PC-9 (cell line): ENCODE results near the gene MAFF. TPM values are rescaled to one million over a fixed set of nuclear protein-coding genes. Genes with fewer than 3 reads are reported as not detected.

Source experiments
- BruUV-seq: library from RNA; stranded (reverse); fragments of 400-500 nt; replicated peaks from 2 replicates; lab custom pipeline; 2021; lab: Mats Ljungman, UMichigan
- CTCF ChIA-PET: fragments of 300-600 bp; sonication (Branson Sonifier 250); formaldehyde crosslinking; loops from one replicate; lab custom pipeline; 2022; ENCODE audit warnings: antibody characterized with exemption; lab: Charles Lee
- POLR2A ChIA-PET: fragments of 300-600 bp; sonication (Branson Sonifier 250); formaldehyde crosslinking; loops from one replicate; lab custom pipeline; 2022; ENCODE audit warnings: antibody characterized with exemption; ENCODE audit not compliant: unreplicated experiment; lab: Charles Lee
- DNase-seq, 2 experiments: peaks; one replicate each; pipeline versions ENCODE4 v3.0.0 to v3.0.0-alpha.2; 2015 to 2022; ENCODE audit warnings: mixed read lengths in 1 of 2
- H2AFZ ChIP-seq: fragments of 200-600 bp; sonication (generic); 2 replicates; pipeline ENCODE4 v1.8.1; 2017; ENCODE audit warnings: antibody characterized with exemption
- H3F3A ChIP-seq: fragments of 200-600 bp; sonication (generic); 2 replicates; pipeline ENCODE4 v1.8.1; 2017; ENCODE audit warnings: antibody characterized with exemption, mild to moderate bottlenecking, low read depth; ENCODE audit not compliant: insufficient read depth
- H3K27ac ChIP-seq: fragments of 200-600 bp; sonication (generic); 2 replicates; pipeline ENCODE4 v1.6.1; 2016; ENCODE audit warnings: mixed run types
- H3K27me3 ChIP-seq: fragments of 200-600 bp; sonication (generic); 2 replicates; pipeline ENCODE4 v1.6.1; 2016; ENCODE audit warnings: low read depth, mixed run types; ENCODE audit not compliant: insufficient read depth
- H3K36me3 ChIP-seq: fragments of 200-600 bp; sonication (generic); 2 replicates; pipeline ENCODE4 v1.6.1; 2016; ENCODE audit warnings: low read depth, mixed run types
- H3K4me1 ChIP-seq: fragments of 200-600 bp; sonication (generic); replicated peaks from 2 replicates; pipeline ENCODE4 v1.6.1; 2016; ENCODE audit warnings: mixed run types; ENCODE audit not compliant: insufficient read depth
- H3K4me2 ChIP-seq: fragments of 200-600 bp; sonication (generic); 2 replicates; pipeline ENCODE4 v1.6.1; 2017; ENCODE audit warnings: mixed run types
- H3K4me3 ChIP-seq: fragments of 200-600 bp; sonication (generic); 2 replicates; pipeline ENCODE4 v1.6.1; 2016; ENCODE audit warnings: mixed run types
- H3K79me2 ChIP-seq: fragments of 200-600 bp; sonication (generic); 2 replicates; pipeline ENCODE4 v1.6.1; 2017; ENCODE audit warnings: low read depth, mixed run types
- H3K9me2 ChIP-seq: fragments of 200-600 bp; sonication (generic); 2 replicates; pipeline ENCODE4 v1.8.1; 2017; ENCODE audit warnings: mild to moderate bottlenecking; ENCODE audit not compliant: insufficient read depth
- H3K9me3 ChIP-seq: fragments of 200-600 bp; sonication (generic); 2 replicates; pipeline ENCODE4 v1.8.1; 2016; ENCODE audit warnings: low read depth; ENCODE audit not compliant: insufficient read depth
- H4K20me1 ChIP-seq: fragments of 200-600 bp; sonication (generic); 2 replicates; pipeline ENCODE4 v1.8.1; 2017; ENCODE audit not compliant: insufficient read depth
- EZH2 ChIP-seq: fragments of 200-600 bp; sonication (generic); IDR thresholded peaks from 2 replicates; pipeline ENCODE4 v1.8.0; 2017; ENCODE audit warnings: antibody characterized with exemption, low read depth
- intact Hi-C: fragments of 100-400 bp; cut with micrococcal nuclease; formaldehyde crosslinking; loops from one replicate; pipeline ENCODE4 v1.10.0; 2022; ENCODE audit not compliant: unreplicated experiment
- total RNA-seq: library from RNA; stranded (reverse); gene quantifications from 2 replicates; pipeline ENCODE4 v1.2.3, GENCODE V29; 2021
- TF ChIP-seq, protein P1 (sequence below): fragments of 200-600 bp; sonication (generic); conservative IDR thresholded peaks from 2 replicates; pipeline ENCODE4 v1.6.1; 2017; ENCODE audit warnings: mixed run types, antibody characterized with exemption, mild to moderate bottlenecking, moderate library complexity

The MAFF gene
- total RNA-seq, 1 experiment from 2014 or later = 27.9 TPM

DNA sequence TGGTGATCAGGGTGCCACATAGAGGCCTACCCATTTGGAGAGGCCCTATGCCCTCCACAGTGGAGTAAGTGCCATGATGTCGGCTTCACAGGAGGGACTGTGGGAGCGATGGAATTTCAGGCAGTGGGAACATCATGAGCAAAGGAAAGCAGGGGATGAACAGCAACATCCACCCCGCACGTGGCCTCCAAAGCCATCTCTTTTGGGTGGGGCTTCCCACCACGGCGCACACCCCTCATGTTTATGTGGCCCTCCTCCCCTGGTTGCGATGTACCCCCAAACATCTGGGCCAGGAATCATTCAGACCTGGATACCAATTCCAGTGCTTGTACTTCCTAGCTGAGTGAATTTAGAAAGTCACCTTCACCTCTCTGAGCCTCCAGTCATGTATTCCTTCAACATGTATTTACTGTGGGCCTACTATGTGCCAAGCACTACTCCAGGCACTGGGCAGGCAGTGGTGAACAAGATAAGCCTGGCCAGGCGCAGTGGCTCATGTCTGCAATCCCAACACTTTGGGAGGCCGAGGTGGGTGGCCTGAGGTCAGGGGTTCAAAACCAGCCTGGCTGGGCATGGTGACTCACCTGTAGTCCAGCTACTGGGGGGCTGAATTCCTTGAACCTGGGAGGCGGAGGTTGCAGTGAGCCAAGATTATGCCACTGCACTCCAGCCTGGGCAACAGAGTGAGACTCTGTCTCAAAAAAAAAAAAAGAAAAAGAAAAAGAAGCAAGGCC, 1.8 kb upstream of the MAFF start:
- Histone ChIP-seq H3F3A (peaks cover 10% of the 10 kb centered on the region), H3K9me3 (no peaks in the 10 kb centered on the region), H3K36me3 (0 out of 2 replicates have a peak, but pooled peaks cover 5% of the 10 kb centered on the region), H3K9me2 (no peaks in the 10 kb centered on the region), H3K4me1 (peaks cover 18% of the 10 kb centered on the region), H3K27me3 (no peaks in the 10 kb centered on the region), H3K79me2 (peaks cover 26% of the 10 kb centered on the region), H4K20me1 (peaks cover 22% of the 10 kb centered on the region), H3K4me2 (no peak overlapping the region), H3K4me3 (no peak overlapping the region), H3K27ac (no peak overlapping the region), H2AFZ (no peak overlapping the region)
- no peak for DNase-seq
- CTCF ChIA-PET = no interaction called here
- intact Hi-C loops = loop anchor here (10.0 kb wide), 1 partner anchor 145 kb away; the partner anchor contains the start of gene PICK1
- no peak for TF ChIP-seq EZH2
- TF ChIP-seq, protein P1, sequence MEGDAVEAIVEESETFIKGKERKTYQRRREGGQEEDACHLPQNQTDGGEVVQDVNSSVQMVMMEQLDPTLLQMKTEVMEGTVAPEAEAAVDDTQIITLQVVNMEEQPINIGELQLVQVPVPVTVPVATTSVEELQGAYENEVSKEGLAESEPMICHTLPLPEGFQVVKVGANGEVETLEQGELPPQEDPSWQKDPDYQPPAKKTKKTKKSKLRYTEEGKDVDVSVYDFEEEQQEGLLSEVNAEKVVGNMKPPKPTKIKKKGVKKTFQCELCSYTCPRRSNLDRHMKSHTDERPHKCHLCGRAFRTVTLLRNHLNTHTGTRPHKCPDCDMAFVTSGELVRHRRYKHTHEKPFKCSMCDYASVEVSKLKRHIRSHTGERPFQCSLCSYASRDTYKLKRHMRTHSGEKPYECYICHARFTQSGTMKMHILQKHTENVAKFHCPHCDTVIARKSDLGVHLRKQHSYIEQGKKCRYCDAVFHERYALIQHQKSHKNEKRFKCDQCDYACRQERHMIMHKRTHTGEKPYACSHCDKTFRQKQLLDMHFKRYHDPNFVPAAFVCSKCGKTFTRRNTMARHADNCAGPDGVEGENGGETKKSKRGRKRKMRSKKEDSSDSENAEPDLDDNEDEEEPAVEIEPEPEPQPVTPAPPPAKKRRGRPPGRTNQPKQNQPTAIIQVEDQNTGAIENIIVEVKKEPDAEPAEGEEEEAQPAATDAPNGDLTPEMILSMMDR = no peak
- no TSS peak for BruUV-seq
- POLR2A ChIA-PET = interaction anchor here (0.7 kb wide), 1 partner anchor 84 kb away, joined by 12 read pairs; no protein-coding TSS in a partner anchor

DNA sequence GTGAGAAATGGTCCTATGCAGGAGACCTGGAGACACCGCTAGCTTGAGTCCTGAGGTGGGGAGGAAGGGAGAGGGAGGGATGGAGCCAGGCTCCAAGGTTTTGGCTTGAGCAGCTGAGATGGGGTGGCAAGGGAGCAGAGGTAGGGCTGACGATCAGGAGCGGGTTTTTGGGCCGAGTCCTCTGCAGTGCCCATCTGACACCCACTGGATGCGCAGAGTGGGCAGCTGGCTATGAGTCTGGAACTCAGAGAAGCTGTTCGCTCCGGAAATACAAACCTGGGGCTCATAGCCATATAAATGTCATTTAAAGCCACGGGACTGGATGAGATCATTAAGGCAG, 453 bp upstream of the MAFF start:
- H2AFZ ChIP-seq = peak overlapping the region; percentile 72
- peaks cover 40% of the 10 kb centered on the region for H3K79me2 ChIP-seq
- ChIA-PET POLR2A (interaction anchor here (0.5 to 0.8 kb wide), 10 partner anchors 15 to 197 kb away, joined by 3 to 12 read pairs (median 5); no protein-coding TSS in a partner anchor), CTCF (interaction anchor here (0.7 to 1.4 kb wide), 2 partner anchors 148 to 149 kb away, joined by 7 to 8 read pairs; no protein-coding TSS in a partner anchor)
- H3K27ac ChIP-seq = no peak overlapping the region
- TSS peak; percentile 43 for BruUV-seq
- H3K4me1 ChIP-seq = peaks cover 14% of the 10 kb centered on the region
- intact Hi-C loops = loop anchor here (1.0 to 10.0 kb wide), 3 partner anchors 20 to 147 kb away; partner anchors contain the start of genes PICK1 and PLA2G6
- H3K27me3 ChIP-seq = no peaks in the 10 kb centered on the region
- H3K9me2 ChIP-seq = no peaks in the 10 kb centered on the region
- H3K4me2 ChIP-seq = peak overlapping the region; percentile 89
- no peak for TF ChIP-seq EZH2
- TF ChIP-seq, protein P1 = no peak
- no peaks in the 10 kb centered on the region for H3K9me3 ChIP-seq
- peaks cover 36% of the 10 kb centered on the region for H4K20me1 ChIP-seq
- H3F3A ChIP-seq = peaks cover 14% of the 10 kb centered on the region; the same call in 1 of the 2 replicates
- peak overlapping the region; percentile 44 for H3K4me3 ChIP-seq
- DNase-seq = no peak
- 0 out of 2 replicates have a peak, but pooled peaks cover 5% of the 10 kb centered on the region for H3K36me3 ChIP-seq

DNA sequence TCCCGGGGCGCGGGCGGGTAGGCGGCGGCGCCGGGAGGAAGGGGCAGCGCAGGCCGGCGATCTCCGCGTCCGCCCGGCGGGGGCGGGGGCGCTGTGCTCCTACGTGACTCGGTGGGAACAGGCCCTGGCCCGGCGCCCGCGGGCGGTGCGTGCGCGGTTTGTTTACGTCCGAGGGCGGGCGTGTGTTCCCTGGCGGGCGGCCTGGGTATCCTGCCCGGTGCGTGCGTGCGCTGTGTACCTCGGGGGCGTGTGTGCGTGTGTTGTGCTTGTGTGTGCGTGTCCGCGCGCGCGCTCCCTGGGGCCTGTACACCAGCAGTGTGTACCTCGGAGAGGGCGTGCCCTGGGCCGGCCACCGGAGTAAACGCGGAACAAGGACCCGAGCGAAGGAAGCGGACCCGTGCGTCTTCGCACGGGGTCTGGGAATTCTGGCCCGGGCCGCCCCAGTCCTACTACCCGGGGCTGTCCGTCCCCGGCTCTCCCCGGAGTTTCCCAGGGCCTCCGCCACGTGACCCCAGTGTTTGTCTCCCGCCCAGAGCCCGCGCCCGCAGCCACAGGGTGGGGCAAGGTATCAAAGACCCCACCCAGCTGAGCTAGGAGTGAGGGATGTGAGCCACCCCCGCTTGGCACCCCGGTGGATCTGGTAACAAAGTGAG, 769 bp downstream of the MAFF start:
- peak overlapping the region; percentile 89 for H3K4me2 ChIP-seq
- H3F3A ChIP-seq = peaks cover 18% of the 10 kb centered on the region; the same call in 1 of the 2 replicates
- TF ChIP-seq, protein P1 = no peak; the same call in 1 of the 2 replicates
- no peak for TF ChIP-seq EZH2
- H3K27me3 ChIP-seq = no peaks in the 10 kb centered on the region
- no peaks in the 10 kb centered on the region for H3K9me2 ChIP-seq
- BruUV-seq = TSS peak; percentile 84
- ChIA-PET POLR2A (interaction anchor here (0.5 to 1.0 kb wide), 8 partner anchors 16 to 1905 kb away, joined by 3 to 13 read pairs (median 4); no protein-coding TSS in a partner anchor), CTCF (interaction anchor here (1.4 kb wide), 1 partner anchor 150 kb away, joined by 7 read pairs; no protein-coding TSS in a partner anchor)
- H4K20me1 ChIP-seq = peaks cover 44% of the 10 kb centered on the region
- 0 out of 2 replicates have a peak, but pooled peaks cover 5% of the 10 kb centered on the region for H3K36me3 ChIP-seq
- peak overlapping the region; percentile 93 for H3K4me3 ChIP-seq
- peak overlapping the region; percentile 91 for H3K27ac ChIP-seq
- H2AFZ ChIP-seq = no peak overlapping the region
- intact Hi-C loops = loop anchor here (1.0 to 10.0 kb wide), 5 partner anchors 37 to 148 kb away; partner anchors contain the start of genes PICK1 and TMEM184B
- peaks cover 14% of the 10 kb centered on the region for H3K4me1 ChIP-seq
- H3K79me2 ChIP-seq = peaks cover 51% of the 10 kb centered on the region
- DNase-seq = peak; percentile 64 to 73
- no peaks in the 10 kb centered on the region for H3K9me3 ChIP-seq
